Measurements from ENCODE around the gene NFKBIL1.

The NFKBIL1 gene

GRCh38 chr6:31582230-31582643 lies 34.8 kb downstream of the NFKBIL1 start, which contains the start of gene LTB:
Gene LTB (minus strand): TSS chr6:31582424. CDS start chr6:31582417, 7 bp downstream.
- DNase-seq (ENCODE audit: low spot score): no peak
- no peak for ATAC-seq (ENCODE audit: low read depth)
- TF ChIP-seq CTCF (IDR thresholded peaks at IDR 0.05; ENCODE audit: poor library complexity, severe bottlenecking): no peak
- no peak within 1 kb of the TSS for H3K27ac ChIP-seq (ENCODE audit: poor library complexity, severe bottlenecking)
- H3K36me3 ChIP-seq (ENCODE audit: low read depth): no peaks in the 10 kb centered on the region
- H3K4me1 ChIP-seq (ENCODE audit: insufficient read depth, poor library complexity, severe bottlenecking): peaks cover 12% of the 10 kb centered on the region
- H3K4me3 ChIP-seq (ENCODE audit: severe bottlenecking): peak within 1 kb of the TSS; percentile 52
- no peaks in the 10 kb centered on the region for H3K9me3 ChIP-seq (ENCODE audit: severe bottlenecking)
- no peaks in the 10 kb centered on the region for H3K27me3 ChIP-seq (ENCODE audit: insufficient read depth, poor library complexity, severe bottlenecking)

GRCh38 chr6:31585491-31585890 lies 38.1 kb downstream of the NFKBIL1 start:
- DNase-seq (ENCODE audit: low spot score): no peak
- H3K9me3 ChIP-seq (ENCODE audit: severe bottlenecking): no peaks in the 10 kb centered on the region
- no peak for ATAC-seq (ENCODE audit: low read depth)
- no peaks in the 10 kb centered on the region for H3K36me3 ChIP-seq (ENCODE audit: low read depth)
- TF ChIP-seq CTCF (IDR thresholded peaks at IDR 0.05; ENCODE audit: poor library complexity, severe bottlenecking): no peak
- H3K4me3 ChIP-seq (ENCODE audit: severe bottlenecking): no peak overlapping the region
- H3K4me1 ChIP-seq (ENCODE audit: insufficient read depth, poor library complexity, severe bottlenecking): no peaks in the 10 kb centered on the region
- H3K27ac ChIP-seq (ENCODE audit: poor library complexity, severe bottlenecking): no peak overlapping the region
- H3K27me3 ChIP-seq (ENCODE audit: insufficient read depth, poor library complexity, severe bottlenecking): no peaks in the 10 kb centered on the region

GRCh38 chr6:31586008-31586407 lies 38.6 kb downstream of the NFKBIL1 start, which contains the start of gene LST1:
Gene LST1 (plus strand): TSS chr6:31586277. CDS start chr6:31587300, 1,023 bp downstream.
- H3K27ac ChIP-seq (ENCODE audit: poor library complexity, severe bottlenecking): no peak within 1 kb of the TSS
- ATAC-seq (ENCODE audit: low read depth) (no peak), DNase-seq (ENCODE audit: low spot score) (no peak)
- no peaks in the 10 kb centered on the region for H3K4me1 ChIP-seq (ENCODE audit: insufficient read depth, poor library complexity, severe bottlenecking)
- no peaks in the 10 kb centered on the region for H3K9me3 ChIP-seq (ENCODE audit: severe bottlenecking)
- no peak for TF ChIP-seq CTCF (IDR thresholded peaks at IDR 0.05; ENCODE audit: poor library complexity, severe bottlenecking)
- H3K27me3 ChIP-seq (ENCODE audit: insufficient read depth, poor library complexity, severe bottlenecking): no peaks in the 10 kb centered on the region
- H3K4me3 ChIP-seq (ENCODE audit: severe bottlenecking): no peak within 1 kb of the TSS
- H3K36me3 ChIP-seq (ENCODE audit: low read depth): no peaks in the 10 kb centered on the region

GRCh38 chr6:31586599-31587281 lies 39.3 kb downstream of the NFKBIL1 start:
- H3K4me3 ChIP-seq (ENCODE audit: severe bottlenecking): no peak overlapping the region
- no peak for ATAC-seq (ENCODE audit: low read depth)
- no peaks in the 10 kb centered on the region for H3K27me3 ChIP-seq (ENCODE audit: insufficient read depth, poor library complexity, severe bottlenecking)
- no peaks in the 10 kb centered on the region for H3K36me3 ChIP-seq (ENCODE audit: low read depth)
- H3K4me1 ChIP-seq (ENCODE audit: insufficient read depth, poor library complexity, severe bottlenecking): no peaks in the 10 kb centered on the region
- no peak for TF ChIP-seq CTCF (IDR thresholded peaks at IDR 0.05; ENCODE audit: poor library complexity, severe bottlenecking)
- no peak for DNase-seq (ENCODE audit: low spot score)
- no peak overlapping the region for H3K27ac ChIP-seq (ENCODE audit: poor library complexity, severe bottlenecking)
- H3K9me3 ChIP-seq (ENCODE audit: severe bottlenecking): no peaks in the 10 kb centered on the region
